SH-SY5Y (cell line): Measurements from ENCODE around the gene DGLUCY.

Experiments used
- GATA2 ChIP-seq: IDR thresholded peaks from 2 replicates; pipeline ENCODE4 v1.6.1; 2011; ENCODE audit warnings: mild to moderate bottlenecking, low read depth, low read length
- GATA3 ChIP-seq: IDR thresholded peaks from 2 replicates; pipeline ENCODE4 v1.6.1; 2011; ENCODE audit warnings: low read depth, mild to moderate bottlenecking, low read length, moderate library complexity

DGLUCY gene

DNA sequence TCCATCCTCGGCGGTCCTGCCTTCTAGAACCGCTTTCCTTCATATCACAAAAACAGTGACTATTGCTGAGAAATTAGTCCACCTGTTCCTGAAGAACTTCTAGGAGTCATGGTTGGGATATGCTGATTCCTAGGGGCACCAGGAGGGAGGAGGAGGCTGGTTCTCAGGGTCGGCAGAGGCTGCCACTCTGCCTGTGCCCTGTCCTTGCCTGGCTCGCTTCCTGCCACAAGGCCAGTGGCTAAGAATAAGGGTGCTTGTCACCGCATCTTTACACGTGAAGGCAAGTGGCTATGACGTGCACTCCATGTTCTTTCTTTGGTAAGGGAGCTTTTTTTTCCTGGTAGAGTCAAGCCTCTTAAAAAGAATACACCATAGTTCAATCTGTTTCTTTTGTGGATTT lies 18.7 kb upstream of the DGLUCY start:
- TF ChIP-seq GATA3 (no peak), GATA2 (no peak)

DNA sequence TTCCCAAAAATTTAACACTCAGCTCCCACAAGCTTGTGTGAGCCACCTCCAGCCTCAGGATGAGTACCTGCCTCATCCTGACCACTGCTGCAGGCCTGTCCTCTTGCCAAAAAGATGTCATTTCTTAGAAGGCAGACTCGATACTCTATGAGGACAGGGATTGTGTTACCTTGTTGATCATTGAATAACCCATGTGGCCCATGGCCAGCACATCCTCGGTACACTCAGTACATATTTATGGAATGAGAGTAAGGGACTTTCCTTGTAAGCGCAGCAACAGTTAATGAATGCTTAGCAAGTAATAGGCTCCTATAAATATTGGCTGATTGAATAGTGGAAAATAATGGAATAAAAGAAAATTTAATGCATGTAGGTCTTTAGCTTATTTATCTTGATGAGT lies 15.3 kb upstream of the DGLUCY start:
- TF ChIP-seq GATA2 (no peak), GATA3 (no peak)

DNA sequence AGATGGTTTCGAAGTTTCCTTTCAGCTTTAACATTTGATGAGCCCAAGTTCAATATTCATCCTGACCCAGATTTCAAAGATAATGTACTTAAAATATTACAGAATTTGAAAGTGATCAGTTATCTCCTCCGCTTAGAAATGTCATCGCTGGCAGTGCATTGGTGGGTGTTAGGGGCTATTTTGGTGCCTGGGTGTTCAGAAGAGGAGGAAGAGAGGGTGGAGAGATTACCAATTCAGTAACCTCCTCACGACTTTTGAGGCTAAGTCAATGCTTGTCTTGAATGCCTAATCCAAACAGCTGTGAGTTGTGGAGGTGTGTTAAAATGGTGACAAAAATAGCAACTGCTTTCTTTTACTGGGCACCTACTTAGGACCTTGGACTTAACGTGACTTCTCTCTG lies 13.8 kb upstream of the DGLUCY start:
- no peak for TF ChIP-seq GATA3
- TF ChIP-seq GATA2 = no peak

DNA sequence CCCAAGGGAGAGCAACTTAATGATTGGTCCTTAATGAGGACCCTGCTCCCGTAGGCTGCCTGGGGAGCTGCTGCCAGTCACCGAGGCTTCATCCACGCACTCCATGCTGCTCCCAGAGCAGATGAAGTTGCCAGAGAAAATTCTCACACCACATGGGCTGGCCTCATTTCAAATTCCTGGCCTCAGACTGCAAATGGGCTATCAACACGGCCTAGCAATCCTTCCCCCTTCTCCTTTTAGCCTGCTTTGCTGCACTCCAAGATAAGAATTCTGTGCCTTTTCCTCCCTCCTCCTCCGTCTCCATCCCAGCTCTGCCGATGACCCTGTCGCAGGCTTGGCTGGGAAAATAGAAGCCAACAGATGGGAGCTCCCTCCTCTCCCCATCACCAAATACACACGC lies 10.8 kb upstream of the DGLUCY start:
- TF ChIP-seq GATA2 = no peak
- no peak for TF ChIP-seq GATA3

DNA sequence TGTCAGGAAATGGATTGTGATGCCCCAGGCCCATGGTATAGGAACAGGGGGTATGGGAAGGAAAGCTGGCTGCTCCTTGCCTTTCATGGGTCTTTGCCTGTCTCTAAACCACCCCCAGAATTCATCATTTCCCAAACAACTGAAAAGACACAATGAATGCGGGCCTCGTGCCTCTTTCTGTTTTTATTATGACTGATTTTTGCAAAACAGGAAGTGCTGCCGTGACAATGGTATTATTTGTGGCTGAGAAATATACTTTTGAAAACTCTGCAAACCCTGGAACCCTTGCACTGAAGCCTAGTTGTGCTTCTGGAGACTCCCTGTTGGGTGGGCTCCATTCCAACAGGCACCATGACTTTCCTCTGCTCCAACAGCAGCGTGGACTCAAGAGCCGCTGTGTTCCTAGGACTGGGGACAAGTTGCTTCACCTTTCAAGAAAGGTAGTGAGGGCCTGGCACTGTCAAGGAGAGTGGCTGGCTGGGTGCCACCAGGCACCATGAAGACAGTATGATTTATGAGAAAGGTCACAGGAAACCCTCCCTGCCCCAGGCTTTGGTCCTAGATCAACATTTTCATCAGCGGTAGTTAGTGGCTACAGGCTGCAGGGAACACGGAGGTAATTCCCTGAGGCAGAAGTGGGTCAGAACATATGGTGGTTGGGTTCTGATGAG lies 4.8 kb upstream of the DGLUCY start:
- TF ChIP-seq GATA3 (no peak), GATA2 (no peak)

DNA sequence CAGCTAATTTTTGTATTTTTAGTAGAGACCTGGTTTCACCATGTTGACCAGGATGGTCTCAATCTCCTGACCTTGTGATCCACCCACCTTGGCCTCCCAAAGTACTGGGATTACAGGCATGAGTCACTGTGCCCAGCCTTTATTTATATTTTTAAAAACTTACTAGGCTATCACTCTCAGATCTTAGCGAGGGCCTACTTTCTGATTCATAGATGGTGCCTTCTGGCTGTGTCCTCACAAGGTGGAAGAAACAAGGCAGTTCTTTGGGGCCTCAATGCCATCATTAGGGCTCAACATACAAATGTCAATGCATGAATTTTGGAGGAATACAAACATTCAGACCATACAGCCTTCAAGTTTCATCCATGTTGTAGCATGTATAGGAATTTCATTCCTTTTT lies 2.4 kb upstream of the DGLUCY start:
- TF ChIP-seq GATA2 = no peak
- no peak for TF ChIP-seq GATA3

DNA sequence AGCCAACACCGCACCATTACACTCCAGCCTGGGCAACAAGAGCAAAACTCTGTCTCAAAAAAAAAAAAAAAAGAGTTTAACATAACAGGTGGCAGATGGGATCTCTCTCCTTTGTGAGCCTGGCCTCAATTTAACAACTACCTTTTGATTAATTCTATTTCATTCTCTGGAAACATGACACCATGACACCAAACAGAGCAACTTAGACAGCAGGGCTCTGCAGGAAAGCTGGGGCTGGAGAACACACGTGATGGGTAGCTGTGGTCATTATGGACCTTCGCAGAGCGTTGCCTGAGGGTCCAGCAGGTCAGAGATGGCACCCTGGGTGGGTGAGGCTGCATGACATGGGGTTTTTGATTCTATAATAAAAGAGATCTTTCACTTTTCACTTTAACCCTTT lies 1.7 kb upstream of the DGLUCY start:
- TF ChIP-seq GATA3 (no peak), GATA2 (no peak)

DNA sequence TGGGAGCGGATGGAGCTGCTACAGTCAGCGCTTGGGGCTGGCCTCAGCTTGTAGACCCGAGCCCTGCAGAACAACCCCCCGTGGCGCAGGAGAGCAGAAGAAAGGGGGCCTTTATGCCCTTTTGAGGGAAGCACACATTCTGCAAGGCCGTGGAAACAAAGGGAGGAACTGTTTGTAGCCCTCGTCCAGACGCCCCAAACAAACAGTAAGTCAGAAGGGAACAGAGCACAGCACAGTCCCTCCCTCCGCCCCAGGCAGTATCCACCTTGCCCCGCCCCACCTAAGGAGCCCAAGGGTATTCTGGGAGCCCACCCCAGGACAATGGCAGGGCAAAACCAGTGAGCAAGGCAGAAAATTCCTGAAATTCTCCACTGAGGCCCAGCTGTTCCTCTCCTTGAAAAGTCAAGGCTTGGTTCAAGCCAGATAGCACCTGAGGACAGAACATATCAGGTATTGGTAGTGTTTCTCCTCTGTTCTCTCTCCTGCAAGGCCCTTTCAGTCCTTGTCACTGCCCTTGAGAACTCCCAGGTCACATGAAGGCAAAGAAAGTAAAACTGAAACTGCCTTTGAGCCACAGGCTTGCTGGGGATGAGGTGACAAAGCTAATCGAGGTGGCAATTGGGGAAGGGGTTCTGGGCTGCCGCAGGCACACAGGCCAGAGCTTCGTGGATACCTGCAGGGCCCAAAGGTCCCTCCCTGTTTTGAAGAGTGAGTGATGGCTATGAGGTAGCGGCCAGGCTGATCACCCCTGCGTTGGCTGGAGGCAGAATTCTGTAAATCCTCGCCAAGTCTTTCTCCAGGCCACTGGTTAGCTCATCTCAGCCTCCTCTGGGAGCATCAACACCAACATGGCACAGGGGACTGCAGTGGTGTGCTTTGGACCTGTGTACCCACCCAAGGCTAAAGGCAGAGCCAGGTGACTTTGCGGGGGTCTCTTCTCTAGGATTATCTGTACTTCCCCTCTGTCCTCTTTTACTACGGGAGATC lies 499 bp downstream of the DGLUCY start:
- TF ChIP-seq GATA3 (no peak), GATA2 (no peak)

DNA sequence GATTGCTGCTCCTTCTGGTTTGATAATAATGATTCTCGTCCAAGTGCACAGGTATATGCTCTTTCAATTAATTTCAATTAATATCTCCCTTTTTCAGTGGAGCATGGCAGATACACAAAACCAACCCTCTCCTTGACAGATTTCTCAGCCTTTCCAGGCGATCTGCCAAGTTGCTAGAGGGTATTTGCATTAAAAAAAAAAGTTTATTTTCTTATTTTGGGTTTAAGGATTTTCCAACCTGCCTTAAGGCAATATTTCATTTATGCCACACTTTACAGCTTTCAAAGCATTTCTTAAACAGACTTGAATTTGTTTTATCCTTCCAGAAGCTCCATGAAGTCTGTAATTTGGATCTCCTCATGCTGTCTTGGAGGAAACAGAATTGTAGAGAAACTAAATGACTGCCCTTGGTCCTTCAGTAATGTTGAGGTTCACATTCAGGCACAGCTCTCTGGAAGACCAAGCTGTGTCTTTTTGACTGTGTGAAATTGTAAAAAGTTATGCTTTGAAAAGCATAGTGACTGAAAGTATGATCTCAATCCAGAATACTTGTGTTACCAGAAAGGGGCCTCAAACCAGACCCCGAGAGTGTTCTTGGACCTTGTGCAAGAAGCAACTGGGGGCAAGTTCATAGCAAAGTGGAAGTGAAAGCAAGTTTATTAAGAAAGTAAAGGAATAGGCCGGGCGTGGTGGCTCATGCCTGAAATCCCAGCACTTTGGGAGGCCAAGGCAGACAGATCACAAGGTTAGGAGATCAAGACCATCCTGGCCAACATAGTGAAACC lies 2.3 kb downstream of the DGLUCY start:
- no peak for TF ChIP-seq GATA3
- TF ChIP-seq GATA2 = no peak

DNA sequence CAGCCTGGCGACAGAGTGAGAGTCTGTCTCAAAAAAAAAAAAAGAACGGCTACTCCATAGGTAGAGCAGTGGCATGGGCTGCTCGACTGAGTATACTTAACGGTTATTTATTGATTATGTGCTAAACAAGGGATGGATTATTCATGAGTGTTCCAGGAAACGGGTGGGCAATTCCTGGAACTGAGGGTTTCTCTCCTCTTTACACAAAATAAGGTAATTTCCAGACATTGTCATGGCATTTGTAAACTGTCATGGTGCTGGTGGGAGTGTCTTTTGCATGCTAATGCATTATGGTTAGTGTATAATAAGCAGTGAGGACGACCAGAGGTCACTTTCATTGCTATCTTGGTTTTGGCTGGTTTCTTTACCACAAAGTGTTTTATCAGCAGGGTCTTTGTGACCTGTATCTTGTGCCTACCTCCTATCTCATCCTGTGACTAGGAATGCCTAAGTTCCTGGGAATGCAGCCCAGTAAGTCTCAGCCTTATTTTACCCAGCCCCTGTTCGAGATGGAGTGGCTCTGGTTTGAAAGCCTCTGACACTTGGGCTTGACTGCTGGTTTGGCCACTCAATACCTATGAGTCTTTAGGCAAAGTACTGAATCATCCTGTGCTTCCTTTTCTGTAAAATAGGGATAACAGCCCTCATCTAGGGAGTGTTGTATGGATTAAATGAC lies 3.2 kb downstream of the DGLUCY start:
- TF ChIP-seq GATA3 (no peak), GATA2 (no peak)

DNA sequence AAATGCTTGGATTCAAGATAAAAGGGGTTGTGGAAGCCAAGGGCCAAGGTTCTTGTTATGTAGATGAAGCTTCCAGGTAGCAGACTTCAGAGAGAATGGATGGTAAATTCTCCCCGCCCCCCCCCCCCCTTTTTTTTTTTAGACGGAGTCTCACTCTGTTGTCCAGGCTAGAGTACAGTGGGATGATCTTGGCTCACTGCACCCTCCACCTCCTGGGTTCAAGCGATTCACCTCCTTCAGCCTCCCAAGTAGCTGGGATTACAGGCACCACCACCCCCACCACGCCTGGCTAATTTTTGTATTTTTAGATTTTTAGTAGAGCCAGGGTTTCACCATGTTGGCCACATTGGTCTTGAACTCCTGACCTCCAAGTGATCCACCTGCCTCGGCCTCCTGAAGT lies 4.1 kb downstream of the DGLUCY start:
- TF ChIP-seq GATA2 = no peak
- no peak for TF ChIP-seq GATA3

DNA sequence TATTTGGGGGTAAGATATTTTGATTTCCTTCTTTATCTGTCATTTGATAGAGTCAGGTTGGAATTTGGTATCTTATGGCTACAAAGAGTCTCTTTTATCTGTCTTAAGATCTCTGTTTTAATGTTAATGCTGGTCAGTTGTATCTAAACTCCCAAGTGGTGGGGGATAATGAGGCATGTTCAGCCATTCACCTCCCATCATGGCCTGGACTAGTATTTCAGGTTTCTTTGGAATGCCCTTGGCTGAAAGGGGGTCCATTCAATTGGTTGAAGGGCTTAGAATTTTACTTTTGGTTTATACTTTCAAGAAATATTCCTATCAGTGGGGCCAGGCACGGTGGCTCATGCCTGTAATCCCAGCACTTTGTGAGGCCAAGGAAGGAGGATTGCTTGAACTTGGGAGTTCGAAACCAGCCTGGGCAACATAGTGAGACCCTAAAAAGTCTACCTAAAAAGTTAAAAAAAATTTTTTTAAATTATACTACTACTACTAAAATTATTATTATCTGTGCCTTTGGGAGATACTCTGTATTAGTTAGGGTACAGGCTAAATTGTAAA lies 4.7 kb downstream of the DGLUCY start:
- TF ChIP-seq GATA2 (no peak), GATA3 (no peak)

DNA sequence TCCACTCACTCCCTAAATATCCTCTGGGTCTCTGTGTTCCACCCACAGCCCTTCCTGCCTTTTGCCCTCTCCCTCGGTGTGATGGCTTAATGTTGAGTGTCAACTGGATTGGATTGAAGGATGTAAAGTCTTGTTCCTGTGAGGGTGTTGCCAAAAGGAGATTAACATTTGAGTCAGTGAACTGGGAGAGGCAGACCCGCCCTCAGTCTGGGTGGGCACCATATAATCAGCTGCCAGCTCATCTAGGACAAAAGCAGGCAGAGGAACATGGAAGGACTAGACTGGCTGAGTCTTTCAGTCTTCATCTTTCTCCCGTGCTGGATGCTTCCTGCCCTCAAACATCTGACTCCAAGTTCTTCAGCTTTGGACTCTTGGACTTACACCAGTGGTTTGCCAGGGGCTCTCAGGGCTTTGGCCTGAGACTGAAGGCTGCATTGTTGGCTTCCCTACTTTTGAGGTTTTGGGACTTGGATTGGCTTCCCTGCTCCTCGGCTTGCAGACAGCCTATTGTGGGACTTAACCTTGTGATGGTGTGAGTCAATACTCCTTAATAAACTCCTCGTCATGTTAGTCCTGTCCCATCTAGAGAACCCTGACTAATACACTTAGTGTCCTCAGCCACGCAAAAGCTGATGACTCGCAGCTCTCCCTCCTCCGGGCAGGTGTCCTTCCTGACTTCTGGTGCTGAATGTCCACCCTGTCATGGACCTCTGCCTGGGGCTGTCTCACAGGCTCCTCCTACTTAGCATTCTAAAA lies 5.9 kb downstream of the DGLUCY start:
- TF ChIP-seq GATA3 (no peak), GATA2 (no peak)
